SW 1271 (cell line): ENCODE data around the gene RPS6KA5.
"Not testable (repeated sequence)": the region's sequence is repeated elsewhere in the genome, so short reads cannot be mapped to it uniquely, and the experiment has no call there.

Experiments
- DNase-seq, 2 experiments: peaks; one replicate each; lab custom pipeline; 2025; lab: John Stamatoyannopoulos, UW

RPS6KA5 gene

DNA sequence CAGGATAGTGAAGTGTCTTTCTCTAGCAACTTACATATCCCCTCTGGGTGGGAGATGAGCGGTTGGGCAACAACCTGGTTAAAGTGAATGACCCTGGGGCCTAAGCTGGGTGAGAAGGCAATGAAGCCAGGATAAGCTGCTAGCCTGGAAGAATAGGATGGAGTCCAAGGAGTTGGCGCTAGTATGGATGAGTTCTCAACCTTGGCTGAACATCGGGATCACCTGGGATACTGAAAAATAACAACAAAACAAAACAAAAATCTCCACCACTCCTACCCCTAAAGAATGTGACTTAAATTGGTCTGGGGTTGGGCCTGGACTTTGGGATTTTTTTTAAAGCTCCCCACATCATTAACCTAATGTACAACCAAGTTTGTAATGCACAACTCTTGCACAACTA lies 4.8 kb upstream of the RPS6KA5 start:
- DNase-seq: no peak

DNA sequence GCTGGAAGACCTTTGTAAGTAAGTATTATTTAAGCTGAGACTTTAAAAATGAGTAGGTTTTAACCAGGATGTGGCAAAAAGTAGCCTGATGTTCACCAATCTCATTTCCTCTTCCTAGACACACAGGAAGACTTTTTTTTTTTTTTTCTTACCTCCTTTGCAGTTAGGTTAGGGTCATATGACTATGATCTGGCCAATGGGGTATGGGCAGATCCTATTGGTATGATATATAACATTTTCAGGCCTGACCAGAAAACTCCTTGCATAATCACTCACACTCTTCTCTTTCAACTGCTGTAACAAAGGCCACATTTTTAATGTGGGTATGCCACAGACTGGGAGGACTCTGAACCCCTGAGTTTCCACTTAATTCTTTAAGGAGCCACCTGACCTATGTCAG lies 2.7 kb upstream of the RPS6KA5 start:
- no peak for DNase-seq

- no peak for DNase-seq
These were observed 2.2 kb upstream of the RPS6KA5 start for GRCh38 chr14:91062600-91062999.

DNA sequence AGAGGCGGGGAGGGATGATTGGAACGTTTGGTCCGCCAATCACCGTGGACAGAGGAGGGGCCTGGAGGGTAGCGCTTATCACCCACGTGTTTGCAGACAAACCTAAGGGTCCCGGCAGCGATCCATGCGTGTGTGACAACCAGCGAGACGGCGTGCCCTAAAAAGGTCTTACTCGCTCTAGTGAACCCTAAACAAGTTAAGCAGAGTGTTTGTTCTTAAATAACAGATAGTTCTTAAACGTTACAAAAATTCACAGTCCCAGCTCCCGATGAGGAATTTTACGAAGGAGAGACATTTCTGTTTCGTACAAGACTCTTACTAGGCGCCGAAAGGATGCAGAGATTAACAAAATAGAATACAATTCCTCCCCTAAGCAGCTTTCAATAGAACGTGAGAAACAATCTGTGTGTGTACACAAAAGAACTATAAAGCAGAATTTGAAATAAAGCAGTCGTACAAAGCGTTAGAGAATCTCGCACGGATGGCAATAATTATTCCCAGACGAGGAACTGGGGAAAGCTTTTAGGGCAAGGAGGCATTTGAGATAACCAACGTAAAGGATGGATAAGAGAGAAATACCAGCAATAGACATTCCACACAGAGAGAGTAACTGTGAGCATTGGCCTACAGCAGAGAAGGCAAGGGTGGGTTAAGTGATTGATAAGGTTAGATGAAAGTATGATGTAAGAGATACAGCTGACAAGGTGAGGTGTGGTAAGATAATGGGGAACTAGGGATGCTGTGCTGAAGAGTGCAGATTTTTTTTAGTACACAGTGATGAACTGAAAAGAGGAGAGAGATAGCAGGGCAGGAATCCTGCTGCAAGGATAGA lies 831 bp upstream of the RPS6KA5 start:
- no peak for DNase-seq

DNA sequence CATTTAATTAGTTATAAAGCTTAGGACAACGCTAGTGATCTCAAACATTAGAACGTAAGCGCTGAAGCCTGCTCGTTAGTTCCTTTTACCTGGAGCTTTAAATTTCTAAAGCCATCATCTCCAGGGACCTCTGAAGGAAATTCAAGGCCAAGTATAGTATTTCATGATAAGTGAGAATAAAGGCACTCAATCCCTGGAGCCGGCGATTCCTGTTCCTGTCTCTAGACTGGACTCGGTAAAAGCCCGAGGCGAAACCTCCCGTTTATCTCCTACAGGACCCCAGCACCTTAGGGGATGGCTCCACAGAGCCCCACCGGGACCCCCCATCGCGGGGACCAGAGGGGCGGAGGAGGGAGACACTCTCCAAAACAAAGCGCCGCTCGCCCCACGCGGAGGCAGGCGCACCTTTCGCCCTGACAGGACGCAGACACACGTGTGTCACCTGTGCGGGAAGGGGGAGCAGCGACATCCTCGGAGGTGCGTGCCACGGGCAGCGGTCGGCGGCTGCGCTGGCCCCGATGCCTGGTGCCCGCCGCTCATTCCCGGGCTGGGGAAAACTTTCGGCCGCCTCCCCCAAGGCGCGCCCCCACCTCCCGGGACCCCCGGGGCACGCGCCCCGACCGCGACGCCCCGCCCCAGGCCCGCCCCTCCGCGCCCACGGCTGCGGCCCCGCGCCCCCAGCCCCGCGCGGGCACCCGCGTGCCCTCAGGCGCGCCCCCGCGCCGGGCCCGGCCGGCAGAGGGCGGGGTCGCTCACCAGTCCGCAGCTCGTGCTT lies 678 bp downstream of the RPS6KA5 start:
- no peak for DNase-seq

DNA sequence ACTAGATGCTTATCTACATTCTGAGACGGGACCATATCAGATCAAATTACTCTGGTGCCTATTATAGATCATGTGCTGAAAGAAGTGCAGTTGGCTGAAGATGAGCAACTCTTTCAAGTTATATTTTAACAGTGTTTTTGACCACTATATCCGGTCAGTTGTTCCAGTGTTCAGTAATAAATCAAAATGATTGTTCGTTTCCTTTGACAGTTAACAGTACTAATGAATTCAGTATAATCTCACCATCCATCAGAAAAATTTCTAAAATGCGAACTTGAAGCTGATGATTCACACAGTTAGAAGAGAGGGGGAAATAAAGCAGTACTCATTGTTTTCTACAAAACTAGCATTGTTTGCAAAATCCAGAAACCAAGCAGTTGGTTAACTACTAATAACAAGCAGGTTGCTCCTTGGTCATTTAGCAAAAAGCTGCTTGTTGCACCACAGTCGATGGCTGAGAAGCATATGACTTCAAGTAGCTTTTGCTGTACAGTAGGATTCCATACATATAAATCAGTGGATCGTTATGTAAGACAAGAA lies 2.3 kb downstream of the RPS6KA5 start:
- DNase-seq: no peak

GRCh38 chr14:91056361-91056760 lies 4.1 kb downstream of the RPS6KA5 start:
- DNase-seq: no peak

DNA sequence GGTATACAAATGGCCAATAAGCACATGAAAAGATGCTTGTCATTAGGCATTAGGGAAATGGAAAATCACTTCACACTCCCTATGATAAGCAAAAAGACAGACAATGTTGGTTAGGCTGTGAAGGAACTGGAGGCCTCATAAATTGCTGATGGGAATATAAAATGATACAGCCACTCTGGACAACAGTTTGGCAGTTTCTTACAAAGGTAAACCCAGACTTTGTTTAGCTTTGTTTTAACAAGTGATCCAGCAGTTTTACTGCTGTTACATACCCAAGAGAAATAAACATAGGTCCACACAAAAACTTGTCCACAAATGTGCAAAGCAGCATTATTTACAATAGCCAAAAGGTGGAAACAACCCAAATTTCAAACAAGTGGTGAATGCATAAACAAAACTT lies 5.4 kb downstream of the RPS6KA5 start:
- no peak for DNase-seq

- no peak for DNase-seq
These were observed 11.8 kb downstream of the RPS6KA5 start for GRCh38 chr14:91048676-91049075.

DNA sequence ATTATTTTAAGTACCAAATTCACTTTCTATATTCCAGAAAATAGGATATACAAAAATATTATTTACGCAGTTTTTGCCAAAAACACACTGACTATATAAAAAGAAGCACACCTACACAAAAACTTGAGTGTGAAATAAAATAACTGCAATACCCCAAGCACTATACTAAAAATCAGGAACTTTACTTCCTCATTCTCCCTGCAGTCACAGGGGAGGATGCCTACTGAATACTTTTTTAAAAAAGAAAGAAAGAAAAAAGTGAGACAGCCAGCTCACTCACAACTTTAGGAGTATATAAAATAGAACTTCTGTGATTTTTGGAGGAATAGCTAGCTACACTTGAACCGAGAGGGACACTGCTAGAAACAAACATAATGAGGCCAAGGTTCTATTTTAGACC lies 12.2 kb downstream of the RPS6KA5 start:
- DNase-seq: no peak

DNA sequence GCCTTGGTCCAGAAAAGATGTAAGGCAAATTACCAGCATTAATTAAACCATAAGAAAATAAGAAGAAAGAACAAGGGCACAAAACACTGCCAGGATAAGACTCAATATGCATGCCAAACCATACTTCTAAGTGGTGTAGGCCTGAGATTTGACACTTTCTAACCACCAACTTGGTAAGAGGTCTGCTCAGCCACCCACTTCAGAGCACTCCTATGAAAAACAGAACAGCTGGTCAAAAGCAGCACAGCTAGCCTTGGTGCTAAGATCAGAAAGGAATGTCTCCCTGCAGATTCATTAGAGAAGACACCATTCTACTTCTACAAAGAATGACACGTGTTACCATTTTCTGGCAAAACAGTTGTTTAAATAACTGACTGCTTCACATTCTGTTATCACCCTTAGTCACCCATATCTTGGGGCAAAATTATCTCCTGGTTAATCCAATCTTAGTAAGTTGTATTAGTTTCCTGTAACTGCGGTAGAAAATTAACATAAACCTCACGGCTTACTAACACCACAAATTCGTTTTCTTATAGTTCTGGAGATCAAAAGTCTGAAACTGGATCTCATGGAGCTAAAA lies 13.2 kb downstream of the RPS6KA5 start:
- no peak for DNase-seq

- no peak for DNase-seq
These were observed 13.9 kb downstream of the RPS6KA5 start for GRCh38 chr14:91046488-91047072.

DNA sequence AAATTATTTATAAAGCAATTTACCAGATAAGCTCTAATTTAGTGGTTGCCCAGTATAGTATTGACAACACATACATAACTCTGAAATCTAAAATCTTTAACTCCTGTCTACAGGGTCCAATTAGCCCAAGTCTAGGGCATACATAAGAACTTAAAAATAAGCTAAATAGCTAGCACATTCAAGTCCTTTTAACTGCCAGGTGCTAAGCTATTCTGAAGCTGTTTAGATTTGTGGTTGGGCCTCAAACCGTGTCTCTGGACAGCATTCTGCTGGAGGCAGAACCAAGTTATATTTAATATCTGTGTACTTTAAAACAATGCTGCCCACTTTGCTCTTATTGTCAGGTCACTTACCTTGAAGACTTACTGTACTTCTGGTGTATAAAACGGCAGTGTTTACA lies 19.0 kb downstream of the RPS6KA5 start:
- no peak for DNase-seq

- no peak for DNase-seq
These were observed 19.9 kb downstream of the RPS6KA5 start for GRCh38 chr14:91040545-91040944.

DNA sequence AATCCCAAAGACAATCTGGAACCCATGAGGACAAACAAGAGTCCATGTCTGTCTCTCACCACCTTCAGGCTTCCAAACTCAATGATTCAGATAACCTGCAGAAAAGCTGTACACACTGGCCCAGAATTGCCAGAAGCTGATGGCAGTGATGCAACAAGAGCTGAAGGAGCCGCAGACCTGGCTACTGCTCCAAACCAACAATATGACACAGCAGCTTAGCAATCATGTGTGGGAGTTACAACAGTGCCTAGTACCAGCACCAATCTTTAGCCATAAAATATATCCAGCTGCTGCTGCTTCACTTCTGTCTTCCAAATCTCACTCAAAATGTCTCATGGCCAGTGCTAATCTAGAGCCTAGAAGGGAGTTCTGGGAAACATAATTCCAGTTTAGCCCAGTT lies 22.0 kb downstream of the RPS6KA5 start:
- no peak for DNase-seq

- no peak for DNase-seq
These were observed 23.5 kb downstream of the RPS6KA5 start for GRCh38 chr14:91036741-91037469.

DNA sequence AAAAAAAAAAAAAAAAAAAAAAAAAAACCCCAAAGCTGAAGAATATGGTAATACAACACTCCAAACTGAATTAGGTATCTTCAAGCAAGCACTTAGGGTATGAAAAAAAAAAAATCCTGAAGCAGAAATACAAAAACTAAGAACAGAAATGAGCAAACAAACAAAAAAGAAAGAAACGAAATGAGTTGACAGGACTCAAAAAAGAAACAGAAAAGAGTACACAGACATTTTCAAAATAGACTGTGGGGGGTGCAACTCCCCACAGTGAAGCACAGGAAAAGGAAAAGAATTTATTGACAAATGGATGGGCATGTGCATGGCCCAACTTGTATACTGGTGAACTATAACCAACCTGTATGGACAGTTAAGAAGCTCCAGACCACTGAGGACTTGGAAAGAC lies 24.6 kb downstream of the RPS6KA5 start:
- DNase-seq: no peak

DNA sequence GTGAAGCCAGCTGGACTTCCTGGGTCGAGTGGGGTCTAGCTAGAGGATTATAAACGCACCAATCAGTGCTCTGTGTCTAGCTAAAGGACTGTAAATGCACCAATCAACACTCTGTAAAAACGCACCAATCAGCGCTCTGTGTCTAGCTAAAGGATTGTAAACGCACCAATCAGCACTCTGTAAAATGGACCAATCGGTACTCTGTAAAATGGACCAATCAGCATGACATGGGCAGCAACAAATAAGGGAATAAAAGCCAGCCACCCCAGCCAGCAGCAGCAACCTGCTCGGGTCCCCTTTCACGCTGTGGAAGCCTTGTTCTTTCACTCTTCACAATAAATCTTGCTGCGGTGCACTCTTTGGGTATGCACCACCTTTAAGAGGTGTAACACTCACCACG lies 26.1 kb downstream of the RPS6KA5 start:
- DNase-seq: not testable (repeated sequence)

DNA sequence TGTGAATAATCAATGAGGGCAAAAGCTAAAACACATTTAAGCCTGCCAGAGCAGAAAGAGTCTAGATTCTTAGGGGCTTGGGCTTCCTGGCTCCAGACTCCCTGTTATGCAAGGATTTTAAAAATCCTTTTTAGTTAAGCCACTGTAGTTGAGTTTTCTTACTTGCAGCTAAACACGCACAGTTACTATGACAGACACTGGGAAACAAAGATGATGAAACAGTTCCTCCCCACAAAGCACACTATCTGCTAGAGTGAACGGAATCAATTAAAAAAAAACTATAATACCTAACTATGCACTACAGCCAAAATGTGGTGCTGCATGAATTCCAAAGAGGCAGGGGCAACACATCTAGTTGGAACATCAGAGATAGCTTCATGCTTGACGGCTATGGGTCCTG lies 28.2 kb downstream of the RPS6KA5 start:
- no peak for DNase-seq

GRCh38 chr14:91031666-91032065 lies 28.8 kb downstream of the RPS6KA5 start:
- DNase-seq: no peak

GRCh38 chr14:91029456-91030217 lies 30.8 kb downstream of the RPS6KA5 start:
- DNase-seq: no peak
